ENCODE measurements around the gene MKNK2. TPM values are rescaled to one million over a fixed set of nuclear protein-coding genes. Genes with fewer than 3 reads are reported as not detected.

The MKNK2 gene
- total RNA-seq, 1 donor from 2014 or later: 123 TPM

GRCh38 chr19:2077398-2077797 lies 26.4 kb upstream of the MKNK2 start:
- DNase-seq (ENCODE audit: low read depth, low spot score): no peak
- no peaks in the 10 kb centered on the region for H3K27me3 Mint-ChIP-seq (ENCODE audit: low read depth)
- no peak for TF ChIP-seq CTCF (conservative IDR thresholded peaks at IDR 0.05)
- no peak overlapping the region for H3K4me3 Mint-ChIP-seq
- peaks cover 5% of the 10 kb centered on the region for H3K36me3 Mint-ChIP-seq (ENCODE audit: low read depth)
- no peaks in the 10 kb centered on the region for H3K4me1 Mint-ChIP-seq
- no peak overlapping the region for H3K27ac Mint-ChIP-seq (ENCODE audit: unreplicated experiment)
- H3K9me3 Mint-ChIP-seq: no peaks in the 10 kb centered on the region

GRCh38 chr19:2076526-2076944 lies 25.5 kb upstream of the MKNK2 start:
- Mint-ChIP-seq H3K4me1 (no peaks in the 10 kb centered on the region), H3K4me3 (no peak overlapping the region), H3K9me3 (no peaks in the 10 kb centered on the region), H3K27ac (ENCODE audit: unreplicated experiment) (no peak overlapping the region), H3K27me3 (ENCODE audit: low read depth) (no peaks in the 10 kb centered on the region), H3K36me3 (ENCODE audit: low read depth) (peaks cover 8% of the 10 kb centered on the region)
- DNase-seq (ENCODE audit: low read depth, low spot score): no peak
- no peak for TF ChIP-seq CTCF (conservative IDR thresholded peaks at IDR 0.05)

- H3K27me3 Mint-ChIP-seq (ENCODE audit: low read depth): no peaks in the 10 kb centered on the region
- no peak overlapping the region for H3K27ac Mint-ChIP-seq (ENCODE audit: unreplicated experiment)
- no peak for TF ChIP-seq CTCF (conservative IDR thresholded peaks at IDR 0.05)
- peaks cover 5% of the 10 kb centered on the region for H3K4me1 Mint-ChIP-seq
- no peak overlapping the region for H3K4me3 Mint-ChIP-seq
- DNase-seq (ENCODE audit: low read depth, low spot score): no peak
- peaks cover 14% of the 10 kb centered on the region for H3K36me3 Mint-ChIP-seq (ENCODE audit: low read depth)
- H3K9me3 Mint-ChIP-seq: no peaks in the 10 kb centered on the region
Observed at GRCh38 chr19:2072757-2073551, 21.9 kb upstream of the MKNK2 start.

GRCh38 chr19:2070986-2071673 lies 20.1 kb upstream of the MKNK2 start:
- Mint-ChIP-seq H3K27ac (ENCODE audit: unreplicated experiment) (no peak overlapping the region), H3K36me3 (ENCODE audit: low read depth) (peaks cover 14% of the 10 kb centered on the region), H3K9me3 (no peaks in the 10 kb centered on the region), H3K27me3 (ENCODE audit: low read depth) (no peaks in the 10 kb centered on the region), H3K4me3 (no peak overlapping the region), H3K4me1 (peaks cover 5% of the 10 kb centered on the region)
- TF ChIP-seq CTCF (conservative IDR thresholded peaks at IDR 0.05): no peak
- no peak for DNase-seq (ENCODE audit: low read depth, low spot score)

GRCh38 chr19:2070436-2070827 lies 19.4 kb upstream of the MKNK2 start:
- TF ChIP-seq CTCF (conservative IDR thresholded peaks at IDR 0.05): no peak
- H3K36me3 Mint-ChIP-seq (ENCODE audit: low read depth): peaks cover 14% of the 10 kb centered on the region
- H3K4me3 Mint-ChIP-seq: no peak overlapping the region
- peaks cover 5% of the 10 kb centered on the region for H3K4me1 Mint-ChIP-seq
- no peaks in the 10 kb centered on the region for H3K27me3 Mint-ChIP-seq (ENCODE audit: low read depth)
- H3K27ac Mint-ChIP-seq (ENCODE audit: unreplicated experiment): no peak overlapping the region
- no peaks in the 10 kb centered on the region for H3K9me3 Mint-ChIP-seq
- DNase-seq (ENCODE audit: low read depth, low spot score): no peak

Measured in neural crest cell (in vitro differentiated cells).